Chondrocyte (in vitro differentiated cells): ENCODE data around the gene CHMP3. TPM values are rescaled to one million over a fixed set of nuclear protein-coding genes. Genes with fewer than 3 reads are reported as not detected.
A peak's percentile ranks its signal among the peaks of the same experiment; 100 is the strongest.

ENCODE experiments used
- DNase-seq: peaks from one replicate; pipeline ENCODE4 v3.0.0; 2021; ENCODE audit warnings: mixed read lengths, low spot score
- H3K27ac Mint-ChIP-seq: one replicate; pipeline ENCODE4 v1.8.0; 2021; ENCODE audit warnings: mild to moderate bottlenecking, moderate library complexity, mixed read lengths; ENCODE audit not compliant: unreplicated experiment
- H3K27me3 Mint-ChIP-seq: 2 replicates; pipeline ENCODE4 v1.8.0; 2021; ENCODE audit warnings: low read depth, mixed read lengths
- H3K36me3 Mint-ChIP-seq: 2 replicates; pipeline ENCODE4 v1.8.0; 2021; ENCODE audit warnings: low read depth, mixed read lengths
- H3K4me1 Mint-ChIP-seq: 2 replicates; pipeline ENCODE4 v1.8.0; 2021; ENCODE audit warnings: low read depth, mild to moderate bottlenecking, mixed read lengths
- H3K4me3 Mint-ChIP-seq: one replicate; pipeline ENCODE4 v1.8.0; 2021; ENCODE audit warnings: mild to moderate bottlenecking, moderate library complexity, mixed read lengths; ENCODE audit not compliant: unreplicated experiment
- H3K9me3 Mint-ChIP-seq: 2 replicates; pipeline ENCODE4 v1.8.0; 2021; ENCODE audit warnings: low read depth, mixed read lengths
- CTCF ChIP-seq: fragments of 200-600 bp; sonication (generic); IDR thresholded peaks from 2 replicates; pipeline ENCODE4 v1.5.0; 2021; ENCODE audit warnings: antibody characterized with exemption, mild to moderate bottlenecking, moderate library complexity
- total RNA-seq: library from RNA; stranded (reverse); gene quantifications from 3 replicates; pipeline ENCODE4 v1.2.1, GENCODE V29; 2021

The CHMP3 gene
- total RNA-seq, 1 donor from 2014 or later: 106 TPM

DNA sequence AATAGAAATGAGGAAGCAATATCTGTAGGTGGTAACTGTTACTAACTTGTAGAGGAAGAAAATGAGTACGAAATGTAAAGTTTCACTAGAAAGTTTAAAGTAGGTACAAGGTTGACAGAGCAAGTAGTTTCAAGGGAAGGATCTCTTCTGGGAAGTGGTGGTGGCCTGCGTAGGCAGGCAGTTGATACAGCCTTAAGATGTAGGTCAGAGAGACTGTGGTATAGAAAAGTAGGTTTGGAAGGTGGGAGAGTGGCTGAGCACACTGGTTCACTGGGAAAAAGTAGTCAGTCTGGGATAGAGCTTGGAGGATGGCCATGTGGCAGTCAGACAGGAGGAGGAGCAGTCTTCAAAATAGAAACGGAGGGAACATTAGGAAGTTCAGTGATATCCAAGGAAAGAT is 98.6 kb downstream of the CHMP3 start:
- no peaks in the 10 kb centered on the region for H3K9me3 Mint-ChIP-seq
- H3K36me3 Mint-ChIP-seq: peaks cover 38% of the 10 kb centered on the region
- no peaks in the 10 kb centered on the region for H3K4me1 Mint-ChIP-seq
- H3K27ac Mint-ChIP-seq: no peak overlapping the region
- TF ChIP-seq CTCF: no peak
- no peaks in the 10 kb centered on the region for H3K27me3 Mint-ChIP-seq
- H3K4me3 Mint-ChIP-seq: no peak overlapping the region
- DNase-seq: no peak

DNA sequence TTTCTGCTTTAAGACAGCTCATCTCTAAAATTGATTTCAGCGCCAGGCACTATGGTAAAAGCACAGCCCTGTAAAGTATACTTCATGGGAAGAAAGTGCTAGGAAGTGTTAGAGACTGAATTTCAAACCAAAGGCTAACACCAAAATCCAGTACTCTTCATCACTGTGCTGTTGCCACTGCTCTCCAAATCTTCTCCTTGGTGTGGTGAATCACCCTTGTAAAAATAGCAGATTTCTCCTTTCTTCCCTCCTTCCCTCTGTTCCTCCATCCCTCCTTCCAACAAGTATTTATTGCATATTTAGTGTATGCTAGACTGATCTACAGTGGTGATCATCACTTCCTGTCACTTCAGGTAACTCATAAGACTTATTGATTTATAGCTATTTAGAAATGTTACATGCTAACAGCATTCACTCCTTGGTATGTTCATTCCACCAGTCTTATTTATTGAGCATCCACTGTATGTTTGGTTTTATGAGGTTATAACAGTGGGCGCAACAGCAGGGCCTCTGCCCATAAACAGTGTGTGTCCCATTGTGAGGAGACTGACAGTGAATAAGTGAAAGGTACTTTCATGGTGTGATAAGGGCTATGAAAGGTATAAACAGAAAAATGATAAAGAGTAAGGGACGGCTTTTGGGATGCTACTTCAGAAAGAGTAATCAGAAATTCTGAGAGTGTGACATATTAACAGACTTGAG is 102.0 kb downstream of the CHMP3 start:
- no peak for DNase-seq
- H3K36me3 Mint-ChIP-seq: peaks cover 53% of the 10 kb centered on the region
- no peak for TF ChIP-seq CTCF
- H3K27ac Mint-ChIP-seq: no peak overlapping the region
- H3K4me1 Mint-ChIP-seq: no peaks in the 10 kb centered on the region
- H3K9me3 Mint-ChIP-seq: no peaks in the 10 kb centered on the region
- H3K27me3 Mint-ChIP-seq: no peaks in the 10 kb centered on the region
- H3K4me3 Mint-ChIP-seq: no peak overlapping the region

- Mint-ChIP-seq H3K4me1 (peaks cover 27% of the 10 kb centered on the region), H3K9me3 (no peaks in the 10 kb centered on the region), H3K27ac (peak overlapping the region; percentile 39), H3K4me3 (no peak overlapping the region), H3K36me3 (peaks cover 46% of the 10 kb centered on the region), H3K27me3 (no peaks in the 10 kb centered on the region)
- no peak for DNase-seq
- no peak for TF ChIP-seq CTCF
Observed at GRCh38 chr2:86455181-86455580, 108.1 kb downstream of the CHMP3 start.

DNA sequence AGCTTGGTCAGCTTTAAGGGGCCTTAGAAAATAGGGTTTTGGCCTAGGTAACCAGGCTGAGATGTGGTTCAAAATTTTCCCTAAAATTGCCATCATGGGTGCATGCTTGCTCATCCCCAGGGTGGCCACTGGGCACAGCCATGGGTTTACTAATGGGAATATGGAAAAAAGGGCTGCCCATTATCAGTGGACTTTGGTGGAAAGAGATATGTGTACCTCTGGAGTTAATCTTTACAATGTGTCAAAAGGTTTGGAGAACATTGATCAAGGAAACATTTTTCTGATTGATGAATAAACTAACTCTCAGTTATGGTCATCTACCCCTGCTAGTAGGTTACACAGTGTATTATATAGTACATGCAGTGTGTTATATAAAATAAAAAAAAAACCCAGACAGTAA is 109.0 kb downstream of the CHMP3 start:
- Mint-ChIP-seq H3K4me3 (no peak overlapping the region), H3K27me3 (no peaks in the 10 kb centered on the region), H3K36me3 (peaks cover 40% of the 10 kb centered on the region), H3K9me3 (no peaks in the 10 kb centered on the region), H3K4me1 (peaks cover 34% of the 10 kb centered on the region), H3K27ac (peak overlapping the region; percentile 81)
- DNase-seq: no peak
- no peak for TF ChIP-seq CTCF

- Mint-ChIP-seq H3K4me3 (no peak overlapping the region), H3K36me3 (peaks cover 37% of the 10 kb centered on the region), H3K27ac (peak overlapping the region; percentile 81), H3K27me3 (no peaks in the 10 kb centered on the region), H3K4me1 (peaks cover 37% of the 10 kb centered on the region), H3K9me3 (no peaks in the 10 kb centered on the region)
- no peak for TF ChIP-seq CTCF
- no peak for DNase-seq
Observed at GRCh38 chr2:86453836-86454235, 109.4 kb downstream of the CHMP3 start.

Other genes starting within 250 kb of the CHMP3 start
- gene REEP1, start 225.8 kb downstream of the CHMP3 start, total RNA-seq: 2.4 to 3.1 TPM (median 2.6 TPM) in 3 replicates
- 31.3 to 49.3 TPM (median 47.7 TPM) in 3 replicates for gene KDM3A, start 122.1 kb downstream of the CHMP3 start, total RNA-seq
- 28.5 to 32.4 TPM (median 32.3 TPM) in 3 replicates for gene RNF103, start 60.4 kb upstream of the CHMP3 start, total RNA-seq
- gene RMND5A, start 156.8 kb upstream of the CHMP3 start, total RNA-seq: 23.1 to 27.6 TPM (median 24.0 TPM) in 3 replicates
- not detected in 3 replicates for gene CD8A, start 227.5 kb upstream of the CHMP3 start, total RNA-seq